Esophagus muscularis mucosa (tissue), 4 donors: ENCODE results near the gene PTS. TPM values are rescaled to one million over a fixed set of nuclear protein-coding genes. Genes with fewer than 3 reads are reported as not detected.
A peak's percentile ranks its signal among the peaks of the same experiment; 100 is the strongest.

ENCODE experiments used
- DNase-seq: peaks from one replicate; pipeline ENCODE4 v3.0.0-alpha.2; 2017; ENCODE audit errors: extremely low spot score
- H3K27ac ChIP-seq, 4 donors: fragments of 200-600 bp; sonication (generic); replicated peaks in 1 of 4; 1 replicate in 3 of 4; 2 replicates in 1 of 4; pipeline ENCODE4 v1.5.1; 2016 to 2019; ENCODE audit warnings: mild to moderate bottlenecking in 1 of 4
- H3K27me3 ChIP-seq, 4 donors: fragments of 200-600 bp; sonication (generic); one replicate each; pipeline versions ENCODE4 v1.5.1 to v1.6.0; 2016 to 2019
- H3K36me3 ChIP-seq, 4 donors: fragments of 200-600 bp; sonication (generic); one replicate each; pipeline ENCODE4 v1.5.1; 2016 to 2019
- H3K4me1 ChIP-seq, 4 donors: fragments of 200-600 bp; sonication (generic); one replicate each; pipeline ENCODE4 v1.5.1; 2016 to 2019
- H3K4me3 ChIP-seq, 4 donors: fragments of 200-600 bp; sonication (generic); 1 replicate in 2 of 4; 2 replicates in 2 of 4; pipeline ENCODE4 v1.5.1; 2016 to 2019; ENCODE audit warnings: mild to moderate bottlenecking in 4 of 4, moderate library complexity in 1 of 4
- H3K9me3 ChIP-seq, 4 donors: fragments of 200-600 bp; sonication (generic); 1 replicate in 3 of 4; 2 replicates in 1 of 4; pipeline ENCODE4 v1.5.1; 2016 to 2019
- CTCF ChIP-seq, 3 experiments: fragments of 200-600 bp in 2 of 3; fragments of 450-650 bp in 1 of 3; sonication (generic) in 2 of 3; IDR thresholded peaks; one replicate each; pipeline ENCODE4 v1.5.1; 2017 to 2019; ENCODE audit warnings: antibody characterized with exemption in 3 of 3, mild to moderate bottlenecking in 2 of 3, moderate library complexity in 1 of 3
- EP300 ChIP-seq: sonication (generic); formaldehyde crosslinking; IDR thresholded peaks from one replicate; pipeline ENCODE4 v1.6.1; 2017; ENCODE audit warnings: antibody characterized with exemption
- POLR2A ChIP-seq: fragments of 450-650 bp; IDR thresholded peaks from one replicate; pipeline ENCODE4 v1.6.1; 2017; ENCODE audit warnings: antibody characterized with exemption, moderate library complexity, mild to moderate bottlenecking, low read depth
- POLR2AphosphoS5 ChIP-seq, 2 donors: sonication (generic); formaldehyde crosslinking; IDR thresholded peaks; one replicate each; pipeline ENCODE4 v1.6.1; 2017; ENCODE audit warnings: antibody characterized with exemption in 2 of 2
- WGBS: methylation state at CpG from one replicate; pipeline ENCODE4 v1.1.5; 2018; 5-methylcytosine and 5-hydroxymethylcytosine counted together
- intact Hi-C: fragments of 100-400 bp; cut with DNase I; formaldehyde crosslinking; loops from one replicate; pipeline ENCODE4 v1.15.1; 2023
- total RNA-seq, 4 donors: library from RNA; depleted of rRNA; stranded (reverse); fragments of >200 nt; gene quantifications; one replicate each; pipeline versions ENCODE4 v1.1.0 to v1.2.1, GENCODE V29; 2016

PTS gene
- total RNA-seq, 4 donors from 2014 or later: 22.2 to 45.3 (median 28.5) TPM

GRCh38 chr11:112215621-112216020 lies 10.6 kb upstream of the PTS start:
- WGBS: 94% methylated on average over 6 of the region's 6 CpGs
- Histone ChIP-seq H3K9me3 (no peaks in the 10 kb centered on the region), H3K4me3 (no peak overlapping the region), H3K36me3 (peaks cover 0 to 30% (median 4%) of the 10 kb centered on the region in 4 donors), H3K4me1 (peaks cover 0 to 5% (median 3%) of the 10 kb centered on the region in 4 donors), H3K27ac (no peak overlapping the region), H3K27me3 (no peaks in the 10 kb centered on the region)
- DNase-seq: no peak
- no peak for TF ChIP-seq CTCF (IDR thresholded peaks at IDR 0.05)
- TF ChIP-seq POLR2AphosphoS5 (IDR thresholded peaks at IDR 0.05): no peak
- no peak for TF ChIP-seq EP300
- TF ChIP-seq POLR2A: no peak
- intact Hi-C loops: loop anchor here (10.0 kb wide), 1 partner anchor 1079 kb away; no protein-coding TSS in a partner anchor

- TF ChIP-seq CTCF (IDR thresholded peaks at IDR 0.05) (no peak), POLR2AphosphoS5 (IDR thresholded peaks at IDR 0.05) (no peak), EP300 (no peak)
- no peak overlapping the region for H3K27ac ChIP-seq
- peaks cover 0 to 30% (median 4%) of the 10 kb centered on the region in 4 donors for H3K36me3 ChIP-seq
- DNase-seq: no peak
- no peak overlapping the region for H3K4me3 ChIP-seq
- no peaks in the 10 kb centered on the region for H3K27me3 ChIP-seq
- intact Hi-C loops: loop anchor here (10.0 kb wide), 1 partner anchor 1078 kb away; no protein-coding TSS in a partner anchor
- H3K9me3 ChIP-seq: no peaks in the 10 kb centered on the region
- WGBS: 88% methylated on average over 1 of the region's 1 CpG
- H3K4me1 ChIP-seq: peaks cover 0 to 15% (median 10%) of the 10 kb centered on the region in 4 donors
These were observed 9.6 kb upstream of the PTS start for GRCh38 chr11:112216561-112217105.

- Histone ChIP-seq H3K4me3 (no peak overlapping the region), H3K27ac (no peak overlapping the region), H3K36me3 (peaks cover 0 to 34% (median 4%) of the 10 kb centered on the region in 4 donors), H3K4me1 (peaks cover 0 to 28% (median 16%) of the 10 kb centered on the region in 4 donors), H3K27me3 (no peaks in the 10 kb centered on the region), H3K9me3 (no peaks in the 10 kb centered on the region)
- DNase-seq: no peak
- WGBS: 33% methylated on average over 7 of the region's 7 CpGs
- intact Hi-C loops: loop anchor here (1.0 to 10.0 kb wide), 2 partner anchors 61 to 1075 kb away; no protein-coding TSS in a partner anchor
- peak; percentile 77 to 90 (median 88) for TF ChIP-seq CTCF (IDR thresholded peaks at IDR 0.05)
- TF ChIP-seq EP300: no peak
These were observed 6.6 kb upstream of the PTS start for GRCh38 chr11:112219476-112220232.

- TF ChIP-seq POLR2A (no peak), EP300 (no peak), POLR2AphosphoS5 (IDR thresholded peaks at IDR 0.05) (no peak), CTCF (IDR thresholded peaks at IDR 0.05) (no peak)
- H3K27ac ChIP-seq: peak overlapping the region; percentile 12 to 61 (median 43)
These were observed 4.9 kb upstream of the PTS start for GRCh38 chr11:112221274-112221835.

More at GRCh38 chr11:112221274-112221835, 4.9 kb upstream of the PTS start:
- intact Hi-C loops: no loop called here
- Histone ChIP-seq H3K36me3 (peaks cover 0 to 29% (median 4%) of the 10 kb centered on the region in 4 donors), H3K4me3 (no peak overlapping the region), H3K4me1 (peaks cover 0 to 34% (median 22%) of the 10 kb centered on the region in 4 donors), H3K27me3 (no peaks in the 10 kb centered on the region), H3K9me3 (no peaks in the 10 kb centered on the region)
- WGBS: 54% methylated on average over 3 of the region's 3 CpGs
- DNase-seq: no peak
